GM19372 (cell line): ENCODE data around the gene C6orf89.
"Not testable (repeated sequence)": the region's sequence is repeated elsewhere in the genome, so short reads cannot be mapped to it uniquely, and the experiment has no call there.

Source experiments
- ATAC-seq: cut with Tn5 transposase; IDR thresholded peaks from one replicate; pipeline ENCODE4 v1.9.1; 2021; ENCODE audit warnings: mild to moderate bottlenecking, low read depth, moderate library complexity; ENCODE audit not compliant: unreplicated experiment

The C6orf89 gene

DNA sequence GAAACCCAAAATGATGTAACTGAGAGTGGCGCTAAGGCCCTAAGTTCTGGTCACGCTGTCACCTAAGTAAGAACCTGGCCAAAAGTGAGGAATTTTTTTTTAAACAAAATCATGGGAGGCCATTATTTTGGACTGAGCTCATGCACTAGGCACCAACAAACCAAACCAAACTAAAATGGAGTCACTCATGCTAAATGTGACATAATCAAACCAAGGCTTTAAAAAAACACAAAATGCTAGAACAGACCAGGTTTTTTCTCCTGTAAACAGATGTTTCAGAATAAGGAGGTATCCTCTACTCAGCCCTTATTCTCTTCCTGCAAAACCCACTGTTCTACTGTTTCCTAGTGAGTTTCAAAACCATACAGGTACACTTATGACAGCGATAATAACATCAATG lies 1.1 kb upstream of the C6orf89 start:
- ATAC-seq: no peak

DNA sequence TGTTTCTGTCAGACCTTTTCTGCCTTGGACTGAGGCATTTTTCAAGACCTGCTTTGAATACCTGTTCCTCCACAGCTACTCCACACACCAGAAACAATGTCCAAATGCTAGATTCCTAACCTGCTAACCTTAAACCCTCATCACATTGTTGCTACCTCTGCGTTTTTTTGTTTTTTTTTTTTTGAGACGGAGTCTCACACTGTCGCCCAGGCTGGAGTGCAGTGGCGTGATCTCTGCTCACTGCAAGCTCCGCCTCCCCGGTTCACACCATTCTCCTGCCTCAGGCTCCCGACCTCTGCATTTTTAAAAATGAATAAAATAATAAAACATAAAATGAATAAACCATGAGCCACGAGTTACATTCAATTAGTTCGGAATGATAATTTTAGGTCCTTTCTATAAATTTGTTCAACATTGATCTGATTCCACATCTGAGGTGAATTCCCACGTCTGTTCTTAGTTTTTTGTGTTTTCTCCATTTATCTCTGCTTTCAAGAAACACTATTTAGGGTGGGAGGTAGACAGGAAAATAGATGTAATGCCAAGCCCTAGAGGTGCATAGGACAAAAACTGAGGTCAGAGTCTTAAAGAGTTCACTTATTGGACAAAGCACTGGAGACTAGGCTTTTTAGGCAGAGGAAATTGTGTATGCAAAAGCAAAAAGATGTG lies 1.3 kb downstream of the C6orf89 start:
- no peak for ATAC-seq

DNA sequence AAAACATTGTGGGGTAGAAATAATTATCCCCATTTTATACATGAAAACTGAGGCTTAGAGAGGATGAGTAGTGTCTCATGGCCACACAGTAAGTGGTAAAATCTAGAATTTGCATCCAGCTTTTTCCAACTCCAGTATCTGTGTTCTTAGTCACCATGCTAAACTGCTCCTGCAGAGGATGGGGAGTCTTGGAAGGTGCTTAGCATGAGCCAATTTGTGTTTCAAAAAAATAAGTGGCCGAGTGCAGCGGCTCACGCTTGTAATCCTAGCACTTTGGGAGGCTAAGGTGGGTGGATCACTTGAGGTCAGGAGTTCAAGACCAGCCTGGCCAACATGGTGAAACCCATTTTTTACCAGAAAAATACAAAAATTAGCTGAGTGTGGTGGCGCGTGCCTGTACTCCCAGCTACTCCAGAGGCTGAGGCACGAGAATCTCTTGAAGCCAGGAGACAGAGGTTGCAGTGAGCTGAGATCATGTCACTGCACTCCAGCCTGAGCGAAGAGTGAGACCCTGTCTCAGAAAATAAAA lies 2.4 kb downstream of the C6orf89 start:
- no peak for ATAC-seq

DNA sequence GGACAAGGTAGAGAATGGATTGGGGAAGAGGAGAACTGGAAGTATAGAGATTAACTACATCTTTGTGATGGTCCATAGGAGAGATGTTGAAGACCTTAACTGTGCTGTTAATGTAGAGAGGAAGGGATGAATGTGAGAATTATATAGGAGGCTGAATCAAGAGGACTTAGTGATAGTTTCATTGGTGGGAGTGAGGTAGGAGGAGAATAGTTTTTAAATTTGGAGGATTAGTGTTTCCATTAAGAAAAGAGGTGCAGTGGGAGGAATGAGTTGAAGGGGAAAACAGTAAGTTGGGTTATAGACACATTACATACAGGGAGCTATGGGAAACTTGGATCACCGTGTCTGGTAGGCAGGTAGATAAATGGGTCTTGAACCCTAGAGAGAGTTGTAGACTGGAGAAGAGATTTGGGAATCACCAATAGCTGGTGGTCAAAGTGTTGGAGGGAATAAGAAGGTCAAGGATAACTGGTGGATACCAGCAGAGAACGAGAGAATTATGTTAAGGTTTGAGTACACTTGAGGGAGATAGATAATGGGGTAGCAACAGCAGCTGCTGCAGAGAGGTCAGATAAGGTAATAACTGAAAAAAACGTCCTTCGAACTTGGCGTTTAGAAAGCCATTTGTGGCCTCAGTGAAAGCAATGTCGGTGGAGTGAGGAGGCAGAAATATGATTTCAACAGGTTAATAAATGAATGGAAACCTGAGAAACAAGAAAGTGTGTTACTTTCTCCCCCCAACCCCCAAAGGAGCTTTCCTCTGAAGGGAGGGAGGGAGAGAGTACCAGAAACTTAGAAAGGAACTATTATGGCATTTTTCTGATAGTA lies 3.1 kb downstream of the C6orf89 start:
- ATAC-seq: no peak

DNA sequence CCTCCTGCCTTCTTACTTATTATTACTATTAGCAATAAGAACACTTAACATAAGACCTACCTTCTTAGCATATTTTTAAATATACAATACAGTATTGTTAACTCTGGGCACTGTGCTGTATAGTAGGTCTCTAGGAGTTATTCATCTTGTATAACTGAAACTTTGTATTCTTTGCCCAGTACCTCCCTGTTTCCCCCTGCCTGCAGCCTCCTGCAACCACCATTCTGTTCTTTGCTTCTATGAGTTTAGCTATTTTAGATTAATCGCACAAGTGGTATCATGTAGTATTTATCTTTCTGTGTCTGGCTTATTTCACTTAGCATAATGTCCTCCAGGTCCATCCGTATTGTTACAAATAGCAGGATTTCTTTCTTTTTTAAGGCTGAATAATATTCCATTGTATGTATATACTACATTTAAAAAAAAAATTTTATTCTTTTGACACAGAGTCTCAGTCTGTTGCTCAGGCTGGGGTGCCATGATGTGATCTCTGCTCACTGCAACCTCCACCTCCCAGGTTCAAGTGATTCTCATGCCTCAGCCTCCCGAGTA lies 4.4 kb downstream of the C6orf89 start:
- ATAC-seq: no peak

DNA sequence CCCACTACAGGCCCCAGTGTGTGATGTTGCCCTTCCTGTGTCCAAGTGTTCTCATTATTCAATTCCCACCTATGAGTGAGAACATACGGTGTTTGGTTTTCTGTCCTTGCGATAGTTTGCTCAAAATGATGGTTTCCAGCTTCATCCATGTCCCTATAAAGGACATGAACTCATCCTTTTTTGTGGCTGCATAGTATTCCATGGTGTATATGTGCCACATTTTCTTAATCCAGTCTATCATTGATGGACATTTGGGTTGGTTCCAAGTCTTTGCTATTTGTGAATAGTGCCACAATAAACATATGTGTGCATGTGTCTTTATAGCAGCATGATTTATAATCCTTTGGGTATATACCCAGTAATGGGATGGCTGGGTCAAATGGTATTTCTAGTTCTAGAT lies 5.4 kb downstream of the C6orf89 start:
- ATAC-seq: not testable (repeated sequence)

DNA sequence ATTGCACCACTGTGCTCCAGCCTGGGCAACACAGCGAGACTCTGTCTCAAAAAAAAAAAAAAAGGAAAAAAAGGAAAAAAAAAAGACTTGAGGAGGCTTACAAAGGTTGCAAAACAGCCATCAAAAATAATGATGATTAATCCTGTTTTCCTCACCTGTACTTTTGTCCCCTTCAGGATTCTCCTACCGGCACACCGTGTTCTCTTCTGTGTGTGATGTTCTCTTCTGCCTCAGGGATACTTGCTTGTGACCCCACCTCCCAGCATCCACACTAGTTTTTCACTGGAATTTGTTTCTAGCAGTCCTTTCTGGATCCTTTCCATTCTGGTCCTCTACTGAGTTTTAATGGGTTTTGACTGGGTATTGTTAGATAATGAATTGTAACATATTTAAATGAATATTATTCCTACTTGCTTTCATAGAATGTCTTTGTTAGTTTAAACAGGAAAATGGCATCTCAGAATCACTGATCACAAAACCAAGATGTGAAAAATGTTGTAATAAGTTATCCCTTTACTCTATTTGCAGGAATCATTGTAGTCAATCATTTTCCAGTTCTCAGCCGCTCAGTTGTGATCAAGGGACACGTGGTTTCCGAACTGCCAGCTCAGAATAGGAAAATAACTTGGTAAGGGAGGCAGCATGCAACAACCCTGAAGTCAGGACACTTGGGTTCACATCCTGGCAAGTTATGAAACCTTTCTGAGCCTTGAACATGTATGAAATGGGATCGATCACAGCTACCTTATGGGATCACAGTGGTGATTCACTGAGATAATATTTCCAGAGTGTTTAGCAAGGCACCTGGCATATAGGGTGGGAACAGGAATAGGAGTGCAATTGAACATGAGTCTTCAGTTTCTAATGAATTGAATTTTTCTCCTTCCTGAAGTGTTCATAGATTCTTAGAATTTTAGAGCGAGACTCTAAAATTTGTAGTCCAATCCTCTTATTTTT lies 8.5 kb downstream of the C6orf89 start:
- ATAC-seq: no peak

DNA sequence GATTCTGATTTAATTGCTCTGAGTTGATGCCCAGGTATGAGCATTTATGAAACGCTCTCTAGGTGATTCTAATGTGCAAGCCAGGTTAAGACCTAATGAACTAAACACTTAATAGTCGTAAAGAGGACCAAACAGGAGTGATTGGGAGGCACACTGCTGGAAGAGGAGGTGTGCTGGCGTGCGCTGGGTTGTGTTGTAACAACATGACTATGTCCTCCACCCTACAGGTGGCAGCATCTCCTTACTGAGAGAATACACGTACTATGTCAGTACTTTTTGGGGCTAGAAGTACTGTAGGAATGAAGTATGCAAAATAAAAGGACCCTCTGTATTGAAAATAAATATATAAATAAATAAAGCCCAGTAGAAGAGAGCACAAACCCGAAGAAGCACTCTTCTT lies 11.9 kb downstream of the C6orf89 start:
- ATAC-seq: no peak

DNA sequence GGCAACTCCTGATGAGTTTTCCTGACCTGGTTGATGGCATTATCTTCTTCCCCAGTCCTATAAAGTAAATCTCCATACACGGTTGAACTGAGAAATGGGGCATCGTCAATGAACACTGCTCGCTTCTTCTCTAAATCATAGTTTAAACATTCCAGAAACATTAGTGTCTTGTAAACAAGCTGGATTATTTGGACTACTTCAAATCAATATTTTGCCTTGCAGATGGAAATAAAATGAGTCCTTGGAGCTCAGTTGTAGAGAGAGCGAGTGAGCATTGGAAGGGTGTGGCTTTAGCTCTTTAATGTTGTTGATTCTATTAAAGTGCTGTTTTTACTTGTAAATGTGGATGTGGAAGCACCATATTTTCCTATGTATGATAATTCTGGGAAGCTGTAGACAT lies 18.4 kb downstream of the C6orf89 start:
- ATAC-seq: no peak

DNA sequence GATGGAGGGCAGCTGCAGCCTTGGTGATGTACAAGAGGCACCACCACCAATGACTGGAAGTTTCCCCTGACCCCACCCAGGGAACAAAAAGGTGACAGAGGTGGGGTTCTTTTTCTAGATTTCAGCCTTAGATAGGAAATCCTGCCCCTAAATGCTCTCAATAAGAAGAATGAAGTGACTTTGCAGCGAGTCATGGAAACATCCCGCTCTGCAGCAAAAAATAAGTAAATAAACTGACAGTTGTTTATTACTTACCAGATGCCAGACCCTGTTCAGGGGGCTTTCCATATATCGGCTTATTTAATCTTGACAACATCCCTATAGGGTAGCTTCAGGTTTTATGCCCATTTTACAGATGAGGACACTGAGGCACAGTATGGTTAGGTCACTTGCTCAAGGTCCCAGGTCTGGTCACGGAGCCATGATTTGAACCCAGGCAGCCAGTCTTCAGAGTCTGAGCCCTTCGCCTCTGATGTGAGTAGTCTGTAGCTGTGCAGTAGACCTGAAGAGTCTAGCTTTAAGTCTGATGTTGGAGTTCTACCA lies 19.2 kb downstream of the C6orf89 start:
- ATAC-seq: no peak

DNA sequence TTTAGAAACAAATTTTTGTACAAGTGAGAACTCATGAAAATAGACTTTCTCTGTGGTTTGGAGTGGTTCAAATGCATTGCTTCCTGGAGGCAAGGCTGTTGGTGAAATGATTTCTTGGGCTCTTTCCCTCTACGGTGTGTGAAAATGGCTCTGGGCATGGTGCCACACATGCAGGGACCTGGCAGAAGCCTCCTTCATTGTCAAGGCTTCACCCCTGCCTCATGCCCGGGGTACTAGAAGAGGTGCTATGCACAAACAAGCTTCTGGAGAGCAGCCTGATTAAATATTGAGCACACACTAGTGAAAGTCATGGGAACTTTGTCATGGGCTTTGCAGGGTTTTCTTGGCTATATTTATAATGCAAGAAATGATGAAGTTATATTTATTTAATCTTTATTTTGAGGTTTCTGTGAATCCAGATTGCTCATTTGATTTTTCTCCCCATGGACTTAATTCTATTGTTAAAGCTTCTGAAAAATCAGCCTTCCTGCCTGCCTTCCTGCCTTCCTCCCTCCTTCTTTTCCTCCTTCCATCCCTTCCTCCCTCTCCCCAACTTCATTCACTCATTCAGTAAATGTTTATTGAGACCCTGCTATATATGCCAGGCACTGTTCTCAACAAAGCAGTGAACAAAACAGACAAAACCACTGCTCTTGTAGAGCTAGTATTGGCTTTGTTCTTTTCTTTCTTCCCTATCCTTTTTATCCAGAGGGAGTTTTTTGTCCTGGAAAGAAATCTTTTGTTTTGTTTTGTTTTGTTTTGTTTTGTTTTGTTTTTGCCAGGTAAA lies 21.0 kb downstream of the C6orf89 start:
- no peak for ATAC-seq

DNA sequence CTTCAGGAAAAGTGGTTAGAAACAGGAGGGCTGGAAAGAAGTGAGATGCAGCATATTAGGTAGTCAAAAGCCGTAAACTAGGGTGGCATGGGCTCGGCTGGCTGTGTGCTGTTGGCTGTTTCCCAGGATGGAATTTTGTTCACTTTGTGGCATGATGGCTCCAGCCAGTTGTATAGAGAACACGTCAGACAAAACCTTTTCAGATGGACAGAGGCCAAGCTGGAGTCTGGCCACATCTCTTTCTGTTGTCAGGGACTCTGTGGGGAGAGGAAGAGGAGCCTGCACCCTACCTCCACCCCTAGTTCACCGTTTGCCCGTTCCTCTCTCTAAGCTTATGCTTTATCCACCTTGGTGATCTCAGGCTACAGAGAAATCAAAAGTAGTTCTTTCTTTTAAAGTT lies 22.0 kb downstream of the C6orf89 start:
- no peak for ATAC-seq

DNA sequence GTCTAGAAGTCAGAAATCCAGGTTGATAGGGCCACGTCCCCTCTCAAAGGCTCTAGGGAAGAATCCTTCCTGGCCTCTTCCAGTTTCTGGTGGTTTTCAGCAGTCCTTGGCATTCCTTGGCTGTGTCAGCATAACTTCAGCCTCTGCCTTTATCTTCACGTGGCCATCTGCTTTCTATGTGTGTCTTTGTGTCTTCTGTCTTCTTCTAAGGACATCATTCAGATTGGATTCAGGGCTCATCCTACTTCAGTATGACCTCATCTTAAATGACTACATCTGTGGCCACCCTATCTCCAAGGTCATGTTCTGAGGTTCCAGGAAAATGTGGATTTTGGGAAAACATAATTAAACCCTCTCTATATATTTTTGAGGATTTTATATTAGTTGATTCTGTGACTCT lies 23.0 kb downstream of the C6orf89 start:
- no peak for ATAC-seq

DNA sequence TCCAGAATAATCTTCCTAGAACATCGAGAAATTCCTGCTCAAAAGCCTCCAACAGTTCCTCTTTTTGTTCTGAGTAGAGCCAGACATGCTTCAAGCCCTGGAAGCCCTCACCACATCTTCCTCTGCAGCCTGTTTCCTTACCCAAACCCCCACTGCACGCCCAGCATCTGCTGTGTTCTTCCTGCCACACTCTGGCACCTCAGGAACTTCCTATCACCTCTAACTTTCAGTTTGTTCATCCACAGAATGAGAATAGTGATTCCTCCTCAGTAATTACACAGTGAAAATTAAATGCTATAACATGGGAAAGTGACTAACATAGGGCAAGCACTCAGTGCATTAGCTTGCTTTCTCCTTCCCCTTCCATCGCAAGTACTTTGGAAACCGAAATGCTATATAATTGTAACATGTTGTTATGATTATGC lies 26.3 kb downstream of the C6orf89 start:
- ATAC-seq: no peak

DNA sequence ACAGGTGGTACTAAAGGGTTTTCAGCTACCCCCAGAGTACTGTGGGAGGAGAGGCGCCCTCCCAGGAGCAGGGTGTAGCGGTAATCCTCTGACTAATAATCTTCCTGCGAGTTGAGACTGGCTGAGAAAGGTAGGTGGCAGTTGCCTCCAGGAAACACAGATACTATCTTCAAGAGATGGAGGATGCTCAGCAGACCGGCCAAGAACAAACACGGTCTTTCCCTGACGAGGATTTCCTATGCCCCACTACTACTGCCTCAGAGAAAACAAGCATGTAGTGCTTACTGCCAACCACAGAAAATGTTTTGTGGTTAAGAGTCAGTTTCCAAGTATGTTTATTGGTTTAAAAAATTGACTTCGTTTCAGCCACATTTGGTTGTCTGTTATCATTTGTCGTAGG lies 26.8 kb downstream of the C6orf89 start:
- peak; percentile 79 for ATAC-seq

DNA sequence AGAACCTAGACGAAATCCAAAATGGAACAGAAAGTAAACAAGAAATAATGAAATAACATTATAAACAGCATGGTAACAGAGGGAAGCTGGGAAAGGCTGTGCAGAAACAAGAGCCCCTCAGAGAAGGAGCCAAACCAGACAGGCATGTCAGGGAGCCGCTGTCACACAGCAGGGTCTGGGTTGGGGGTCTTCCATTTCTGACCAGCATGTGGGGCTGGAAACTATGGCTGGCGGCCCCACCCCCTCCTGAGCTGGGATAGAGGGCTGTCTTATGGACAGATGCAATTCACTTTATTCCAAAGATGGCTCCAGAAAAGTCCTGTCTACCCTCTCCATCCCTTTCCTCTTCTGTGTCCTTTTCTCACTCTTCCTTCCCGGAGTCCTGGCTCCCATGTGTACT lies 27.3 kb downstream of the C6orf89 start:
- no peak for ATAC-seq

DNA sequence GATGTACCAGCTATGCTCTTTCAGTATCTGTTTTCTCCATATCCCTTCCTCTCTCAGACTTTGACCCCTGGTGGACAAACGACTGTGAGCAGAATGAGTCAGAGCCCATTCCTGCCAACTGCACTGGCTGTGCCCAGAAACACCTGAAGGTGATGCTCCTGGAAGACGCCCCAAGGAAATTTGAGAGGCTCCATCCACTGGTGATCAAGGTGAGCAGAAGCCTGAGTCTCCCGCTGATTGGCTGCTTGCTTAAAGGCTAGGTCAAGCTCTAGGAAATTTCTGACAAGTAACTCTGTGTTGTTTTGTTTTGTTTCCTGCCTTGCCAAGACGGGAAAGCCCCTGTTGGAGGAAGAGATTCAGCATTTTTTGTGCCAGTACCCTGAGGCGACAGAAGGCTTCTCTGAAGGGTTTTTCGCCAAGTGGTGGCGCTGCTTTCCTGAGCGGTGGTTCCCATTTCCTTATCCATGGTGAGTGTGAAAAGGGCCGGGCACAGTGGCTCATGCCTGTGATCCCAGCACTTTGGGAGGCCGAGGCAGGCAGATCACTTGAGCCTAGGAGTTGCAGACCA lies 28.6 kb downstream of the C6orf89 start:
- ATAC-seq: no peak

DNA sequence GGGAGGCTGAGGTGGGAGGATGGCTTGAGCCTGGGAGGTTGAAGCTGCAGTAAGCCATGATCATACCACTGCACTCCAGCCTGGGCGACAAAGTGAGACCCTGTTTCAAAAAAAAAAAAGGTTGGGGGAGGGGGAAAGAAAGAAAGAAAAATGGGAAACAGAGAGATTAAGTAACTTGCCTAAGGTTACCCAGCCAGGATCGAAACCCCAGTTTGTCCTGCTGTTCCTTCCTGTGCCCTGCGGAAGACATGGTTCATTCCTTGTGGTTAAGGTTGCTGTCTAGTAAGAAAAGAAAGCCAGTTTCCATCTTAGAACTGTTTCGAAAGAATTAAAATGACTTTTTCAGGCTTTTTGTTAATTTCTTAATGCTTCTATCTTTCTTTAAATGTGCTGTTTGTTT lies 29.8 kb downstream of the C6orf89 start:
- ATAC-seq: no peak

DNA sequence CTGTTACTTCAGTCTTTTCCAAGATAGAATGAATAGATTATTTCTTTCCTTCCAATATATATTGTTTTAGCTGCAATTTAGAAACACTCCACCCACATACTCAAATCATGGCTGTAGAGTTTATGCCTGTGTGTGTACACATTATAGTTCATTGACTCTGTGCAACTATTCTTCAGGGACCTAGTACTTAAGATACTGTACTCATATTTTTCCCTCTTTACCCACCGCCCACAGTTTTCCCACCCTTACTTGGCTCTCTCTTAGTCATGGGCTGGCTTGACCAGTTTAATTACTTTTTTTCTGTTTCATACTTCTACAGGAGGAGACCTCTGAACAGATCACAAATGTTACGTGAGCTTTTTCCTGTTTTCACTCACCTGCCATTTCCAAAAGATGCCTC lies 30.4 kb downstream of the C6orf89 start:
- ATAC-seq: no peak
